Smooth muscle cell (in vitro differentiated cells): ENCODE data around the gene GRAMD1B. TPM values are rescaled to one million over a fixed set of nuclear protein-coding genes. Genes with fewer than 3 reads are reported as not detected.
A peak's percentile ranks its signal among the peaks of the same experiment; 100 is the strongest.

Experiments used
- DNase-seq: peaks from one replicate; lab custom pipeline; 2025; ENCODE audit not compliant: unreplicated experiment; lab: John Stamatoyannopoulos, UW
- H2AFZ ChIP-seq: fragments of 200-600 bp; sonication (generic); 2 replicates; pipeline ENCODE4 v1.6.0; 2016; ENCODE audit warnings: antibody characterized with exemption, low read depth, mild to moderate bottlenecking
- H3F3A ChIP-seq: fragments of 200-600 bp; sonication (generic); 2 replicates; pipeline ENCODE4 v1.6.0; 2017; ENCODE audit warnings: antibody characterized with exemption, low read depth
- H3K27ac ChIP-seq: fragments of 200-600 bp; sonication (generic); 2 replicates; pipeline ENCODE4 v1.5.1; 2016; ENCODE audit warnings: low read depth, mild to moderate bottlenecking
- H3K27me3 ChIP-seq: fragments of 200-600 bp; sonication (generic); 2 replicates; pipeline ENCODE4 v1.6.1; 2016; ENCODE audit warnings: low read depth, mild to moderate bottlenecking
- H3K36me3 ChIP-seq: fragments of 200-600 bp; sonication (generic); 2 replicates; pipeline ENCODE4 v1.5.1; 2016; ENCODE audit warnings: low read depth
- H3K4me1 ChIP-seq: fragments of 200-600 bp; sonication (generic); 2 replicates; pipeline ENCODE4 v1.5.1; 2016; ENCODE audit warnings: low read depth
- H3K4me2 ChIP-seq: fragments of 200-600 bp; sonication (generic); 2 replicates; pipeline ENCODE4 v1.6.0; 2016; ENCODE audit warnings: mild to moderate bottlenecking
- H3K4me3 ChIP-seq: fragments of 200-600 bp; sonication (generic); 2 replicates; pipeline ENCODE4 v1.5.1; 2016; ENCODE audit warnings: mild to moderate bottlenecking
- H3K79me2 ChIP-seq: fragments of 200-600 bp; sonication (generic); 2 replicates; pipeline ENCODE4 v1.6.0; 2016; ENCODE audit warnings: low read depth, mild to moderate bottlenecking
- H3K9ac ChIP-seq: fragments of 200-600 bp; sonication (generic); 2 replicates; pipeline ENCODE4 v1.6.0; 2016; ENCODE audit warnings: low read depth
- H3K9me3 ChIP-seq: fragments of 200-600 bp; sonication (generic); replicated peaks from 2 replicates; pipeline ENCODE4 v1.5.1; 2016; ENCODE audit warnings: low read depth
- H4K20me1 ChIP-seq: fragments of 200-600 bp; sonication (generic); 2 replicates; pipeline ENCODE4 v1.6.0; 2016; ENCODE audit warnings: low read depth
- WGBS: methylation state at CpG from one replicate; pipeline ENCODE4 v1.1.7; 2016; ENCODE audit warnings: low lambda C conversion rate; 5-methylcytosine and 5-hydroxymethylcytosine counted together
- polyA plus RNA-seq: library from polyadenylated mRNA; unstranded; fragments of >200 nt; fragmentation: Nextera tagmentation; extraction: Ambion mirVana; gene quantifications from 2 replicates; pipeline ENCODE4 v1.2.1, GENCODE V29; 2016
- total RNA-seq: library from RNA; depleted of rRNA; stranded (reverse); fragments of >200 nt; gene quantifications from 2 replicates; pipeline ENCODE4 v1.2.3, GENCODE V29; 2014
- TF ChIP-seq, protein P1 (sequence below): fragments of 200-600 bp; sonication (generic); IDR thresholded peaks from 2 replicates; pipeline ENCODE4 v1.5.1; 2017; ENCODE audit warnings: borderline replicate concordance, mild to moderate bottlenecking, antibody characterized with exemption; ENCODE audit not compliant: insufficient read depth, poor library complexity, severe bottlenecking

Gene GRAMD1B
- total and polyA plus RNA-seq, 2 experiments from 2014 or later = 2.4 to 3.4 TPM

DNA sequence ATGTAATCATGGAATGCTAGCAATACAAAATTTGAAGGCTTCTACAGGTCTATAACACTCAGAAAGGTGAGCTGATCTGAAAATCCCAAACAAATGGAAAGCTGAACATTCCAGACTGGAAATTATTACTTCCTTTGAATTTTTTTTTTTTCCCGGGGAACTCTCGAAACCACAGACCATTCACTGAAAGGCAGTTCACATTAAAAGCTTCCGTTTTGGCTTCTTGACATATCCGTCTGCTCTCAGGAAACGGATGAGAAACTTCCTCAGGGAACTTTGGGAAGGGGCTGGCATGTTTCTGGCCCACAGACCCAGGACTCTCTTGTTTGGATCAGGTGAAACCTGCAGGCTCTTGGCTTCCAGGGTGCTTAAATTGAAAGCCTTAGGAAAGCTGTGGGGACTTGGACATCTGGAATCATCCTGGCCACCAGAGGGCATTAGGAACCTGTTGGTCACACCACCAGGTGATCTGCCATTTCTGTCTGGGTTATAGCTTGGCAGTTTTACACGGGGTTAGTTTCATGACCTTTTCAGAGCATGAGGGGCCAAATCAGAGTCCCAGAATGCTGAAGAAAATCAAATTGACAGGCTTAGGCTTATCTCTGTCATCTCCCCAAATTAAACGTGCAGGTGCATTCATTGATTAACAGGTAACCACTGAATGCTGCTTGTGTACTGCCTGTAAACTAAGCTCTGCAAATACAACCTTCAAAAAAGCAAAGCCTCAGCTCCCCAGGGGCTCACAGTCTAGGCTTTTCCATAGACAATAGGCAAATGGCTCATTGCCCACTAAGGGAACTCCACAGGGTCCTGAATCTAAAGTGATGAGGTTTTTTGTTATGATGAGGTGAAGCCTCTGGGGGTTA lies 22.7 kb upstream of the GRAMD1B start:
- Histone ChIP-seq H3K9ac (no peak overlapping the region), H3K27ac (no peak overlapping the region), H3K4me2 (peak overlapping the region; percentile 37), H3K79me2 (no peaks in the 10 kb centered on the region), H4K20me1 (no peaks in the 10 kb centered on the region), H3K4me3 (no peak overlapping the region), H3K9me3 (no peaks in the 10 kb centered on the region), H3K36me3 (no peaks in the 10 kb centered on the region), H3K4me1 (peaks cover 24% of the 10 kb centered on the region), H2AFZ (no peak overlapping the region), H3K27me3 (peaks cover 2% of the 10 kb centered on the region), H3F3A (no peaks in the 10 kb centered on the region)
- TF ChIP-seq, protein P1, sequence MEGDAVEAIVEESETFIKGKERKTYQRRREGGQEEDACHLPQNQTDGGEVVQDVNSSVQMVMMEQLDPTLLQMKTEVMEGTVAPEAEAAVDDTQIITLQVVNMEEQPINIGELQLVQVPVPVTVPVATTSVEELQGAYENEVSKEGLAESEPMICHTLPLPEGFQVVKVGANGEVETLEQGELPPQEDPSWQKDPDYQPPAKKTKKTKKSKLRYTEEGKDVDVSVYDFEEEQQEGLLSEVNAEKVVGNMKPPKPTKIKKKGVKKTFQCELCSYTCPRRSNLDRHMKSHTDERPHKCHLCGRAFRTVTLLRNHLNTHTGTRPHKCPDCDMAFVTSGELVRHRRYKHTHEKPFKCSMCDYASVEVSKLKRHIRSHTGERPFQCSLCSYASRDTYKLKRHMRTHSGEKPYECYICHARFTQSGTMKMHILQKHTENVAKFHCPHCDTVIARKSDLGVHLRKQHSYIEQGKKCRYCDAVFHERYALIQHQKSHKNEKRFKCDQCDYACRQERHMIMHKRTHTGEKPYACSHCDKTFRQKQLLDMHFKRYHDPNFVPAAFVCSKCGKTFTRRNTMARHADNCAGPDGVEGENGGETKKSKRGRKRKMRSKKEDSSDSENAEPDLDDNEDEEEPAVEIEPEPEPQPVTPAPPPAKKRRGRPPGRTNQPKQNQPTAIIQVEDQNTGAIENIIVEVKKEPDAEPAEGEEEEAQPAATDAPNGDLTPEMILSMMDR = peak; percentile 79
- DNase-seq = no peak
- WGBS = 15% methylated on average over 7 of the region's 7 CpGs

DNA sequence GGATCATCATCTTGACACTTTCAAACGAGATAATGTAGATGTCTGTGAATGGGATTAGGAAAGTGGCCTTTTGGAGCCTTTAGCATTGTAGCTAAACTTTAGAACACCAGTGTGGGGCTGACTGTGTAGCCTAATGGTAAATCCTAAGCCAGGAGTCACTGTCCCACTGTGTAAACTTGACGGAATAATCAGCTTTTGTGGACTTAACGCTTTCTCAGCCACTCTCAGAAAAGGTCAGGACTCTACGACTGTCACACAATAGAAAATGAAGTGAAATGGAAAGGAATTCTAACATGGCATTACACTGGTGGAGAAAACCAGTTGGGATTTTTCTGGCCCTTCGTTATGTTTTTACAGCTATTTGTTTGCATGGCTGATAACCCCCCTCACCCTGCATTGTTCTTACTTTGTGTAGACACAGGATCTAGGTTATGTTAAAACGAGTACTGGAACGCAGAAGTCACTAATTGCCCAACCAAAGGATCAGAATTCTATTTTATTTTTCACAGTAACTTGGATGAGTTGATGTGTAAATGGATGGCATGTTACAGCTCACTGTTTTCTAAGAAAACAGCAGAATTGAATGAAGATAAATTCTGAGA lies 22.0 kb upstream of the GRAMD1B start:
- H3K27ac ChIP-seq = no peak overlapping the region
- H3K27me3 ChIP-seq = peaks cover 2% of the 10 kb centered on the region
- no peak overlapping the region for H3K4me3 ChIP-seq
- peaks cover 24% of the 10 kb centered on the region for H3K4me1 ChIP-seq
- TF ChIP-seq, protein P1 = no peak
- H4K20me1 ChIP-seq = no peaks in the 10 kb centered on the region
- DNase-seq = no peak
- no peak overlapping the region for H3K9ac ChIP-seq
- no peak overlapping the region for H2AFZ ChIP-seq
- H3K79me2 ChIP-seq = no peaks in the 10 kb centered on the region
- no peaks in the 10 kb centered on the region for H3F3A ChIP-seq
- H3K4me2 ChIP-seq = no peak overlapping the region
- WGBS = 59% methylated on average over 7 of the region's 7 CpGs
- H3K9me3 ChIP-seq = no peaks in the 10 kb centered on the region
- H3K36me3 ChIP-seq = no peaks in the 10 kb centered on the region

DNA sequence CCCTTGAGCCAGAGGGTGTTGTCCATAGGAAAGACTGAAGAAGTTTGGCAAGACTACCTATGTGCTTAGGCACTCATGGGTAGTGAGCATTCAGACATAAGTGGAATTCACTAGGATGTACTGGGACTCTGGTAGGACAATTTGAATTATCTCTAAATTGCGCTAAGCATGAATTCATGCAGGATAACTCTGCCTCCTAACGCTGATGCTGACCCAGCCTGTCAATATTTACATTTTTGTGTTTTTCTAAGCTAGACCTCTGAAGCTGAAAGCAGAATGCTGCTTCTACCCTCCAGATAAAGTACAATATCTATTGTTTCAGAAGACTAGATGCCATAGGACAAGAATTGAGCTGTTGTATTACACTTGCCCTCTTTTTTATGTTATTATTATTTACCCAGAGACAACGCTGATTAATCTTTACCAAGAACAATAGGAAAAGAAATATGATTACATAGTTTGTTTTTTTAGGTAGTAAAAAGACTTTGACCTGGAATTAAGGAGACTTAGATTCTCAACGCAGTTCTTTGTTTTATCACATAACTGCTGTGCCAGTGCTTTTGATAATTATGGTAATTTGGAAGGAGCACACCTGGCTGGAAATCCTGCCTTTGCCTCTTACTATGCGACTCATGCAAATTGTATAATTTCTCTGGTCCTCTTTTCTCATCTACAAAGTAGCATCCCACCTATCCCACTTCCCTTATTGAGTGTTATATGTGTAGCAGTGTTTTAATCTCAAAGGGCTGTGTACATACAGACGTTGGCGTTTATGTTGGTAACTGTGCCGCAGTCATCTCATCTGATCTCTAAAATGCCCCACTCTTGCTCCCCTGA lies 21.2 kb upstream of the GRAMD1B start:
- no peaks in the 10 kb centered on the region for H3F3A ChIP-seq
- 86% methylated on average over 8 of the region's 8 CpGs for whole genome bisulfite sequencing
- no peak overlapping the region for H3K9ac ChIP-seq
- no peaks in the 10 kb centered on the region for H3K36me3 ChIP-seq
- no peaks in the 10 kb centered on the region for H4K20me1 ChIP-seq
- H3K27me3 ChIP-seq = peaks cover 2% of the 10 kb centered on the region
- DNase-seq = no peak
- no peak overlapping the region for H3K4me3 ChIP-seq
- no peaks in the 10 kb centered on the region for H3K79me2 ChIP-seq
- H2AFZ ChIP-seq = no peak overlapping the region
- no peaks in the 10 kb centered on the region for H3K9me3 ChIP-seq
- TF ChIP-seq, protein P1 = no peak
- H3K27ac ChIP-seq = no peak overlapping the region
- no peak overlapping the region for H3K4me2 ChIP-seq
- peaks cover 24% of the 10 kb centered on the region for H3K4me1 ChIP-seq
